Bronchial epithelial cell (primary cell): ENCODE results near the gene GPA33. TPM values are rescaled to one million over a fixed set of nuclear protein-coding genes. Genes with fewer than 3 reads are reported as not detected.

Experiments used
- DNase-seq: peaks from one replicate; pipeline ENCODE4 v3.0.0-alpha.2; 2010; ENCODE audit warnings: low read depth
- FAIRE-seq: peaks from 2 replicates; lab custom pipeline; 2011; peaks lifted over from hg19 to GRCh38; lab: Jason Lieb, UNC
- H3K27me3 ChIP-seq: 2 replicates; pipeline ENCODE4 v1.5.1; 2011; ENCODE audit warnings: low read length; ENCODE audit not compliant: control insufficient read depth, insufficient read depth
- H3K36me3 ChIP-seq: 2 replicates; pipeline ENCODE4 v1.5.1; 2011; ENCODE audit warnings: low read length; ENCODE audit not compliant: control insufficient read depth, insufficient read depth
- H3K4me3 ChIP-seq: 2 replicates; pipeline ENCODE4 v1.5.1; 2011; ENCODE audit warnings: mild to moderate bottlenecking, low read depth, low read length, control low read depth
- CTCF ChIP-seq: IDR thresholded peaks from 2 replicates; pipeline ENCODE4 v1.5.1; 2011; ENCODE audit warnings: mild to moderate bottlenecking, moderate library complexity, low read length, control low read depth, inconsistent platforms; ENCODE audit not compliant: insufficient read depth, severe bottlenecking
- total RNA-seq: library from RNA; depleted of rRNA; stranded (reverse); fragments of >200 nt; gene quantifications from 2 replicates; pipeline ENCODE4 v1.2.1, GENCODE V29; 2014

The GPA33 gene
- total RNA-seq, 1 donor from 2014 or later, result not detected

- H3K36me3 ChIP-seq, result no peaks in the 10 kb centered on the region
- DNase-seq, result peak; percentile 66
- TF ChIP-seq CTCF, result no peak
- H3K27me3 ChIP-seq, result no peaks in the 10 kb centered on the region
- no peak for FAIRE-seq
- no peak overlapping the region for H3K4me3 ChIP-seq
Observed at GRCh38 chr1:167136191-167136614, 46.0 kb upstream of the GPA33 start.

GRCh38 chr1:167135281-167135840 lies 45.2 kb upstream of the GPA33 start:
- no peak for FAIRE-seq
- no peaks in the 10 kb centered on the region for H3K36me3 ChIP-seq
- H3K4me3 ChIP-seq, result no peak overlapping the region
- H3K27me3 ChIP-seq, result no peaks in the 10 kb centered on the region
- TF ChIP-seq CTCF, result no peak
- no peak for DNase-seq

GRCh38 chr1:167132301-167133010 lies 42.3 kb upstream of the GPA33 start:
- Histone ChIP-seq H3K4me3 (no peak overlapping the region), H3K27me3 (no peaks in the 10 kb centered on the region), H3K36me3 (no peaks in the 10 kb centered on the region)
- FAIRE-seq (no peak), DNase-seq (no peak)
- TF ChIP-seq CTCF, result no peak

GRCh38 chr1:167130829-167131510 lies 40.8 kb upstream of the GPA33 start:
- no peak for DNase-seq
- FAIRE-seq, result no peak
- no peak overlapping the region for H3K4me3 ChIP-seq
- no peak for TF ChIP-seq CTCF
- peaks cover 1% of the 10 kb centered on the region for H3K27me3 ChIP-seq
- no peaks in the 10 kb centered on the region for H3K36me3 ChIP-seq

- FAIRE-seq, result no peak
Observed at GRCh38 chr1:167128261-167129227, 38.4 kb upstream of the GPA33 start.

More at GRCh38 chr1:167128261-167129227, 38.4 kb upstream of the GPA33 start:
- Histone ChIP-seq H3K27me3 (peaks cover 1% of the 10 kb centered on the region), H3K36me3 (no peaks in the 10 kb centered on the region), H3K4me3 (no peak overlapping the region)
- TF ChIP-seq CTCF, result peak; percentile 9
- DNase-seq, result no peak
